Spleen (tissue), 11 donors: Measurements from ENCODE around the gene UBE2V1. TPM values are rescaled to one million over a fixed set of nuclear protein-coding genes. Genes with fewer than 3 reads are reported as not detected.

Experiments used
- DNase-seq: peaks from one replicate; pipeline ENCODE4 v3.0.0-alpha.2; 2020
- H3K27ac ChIP-seq, 8 donors: fragments of 200-600 bp; sonication (generic) in 7 of 8; 1 replicate in 4 of 8; 2 replicates in 4 of 8; pipeline versions ENCODE4 v1.5.0 to v1.8.0; 2016 to 2021; ENCODE audit warnings: inconsistent platforms in 4 of 8, mild to moderate bottlenecking in 4 of 8, moderate library complexity in 1 of 8
- H3K27me3 ChIP-seq, 7 donors: fragments of 200-600 bp; sonication (generic) in 6 of 7; replicated peaks in 1 of 7; 1 replicate in 4 of 7; 2 replicates in 3 of 7; pipeline versions ENCODE4 v1.5.0 to v1.8.0; 2016 to 2021; ENCODE audit warnings: inconsistent platforms in 3 of 7, mild to moderate bottlenecking in 1 of 7
- H3K36me3 ChIP-seq, 6 donors: fragments of 200-600 bp; sonication (generic) in 5 of 6; 1 replicate in 4 of 6; 2 replicates in 2 of 6; pipeline versions ENCODE4 v1.5.0 to v1.8.0; 2016 to 2021; ENCODE audit warnings: inconsistent platforms in 2 of 6
- H3K4me1 ChIP-seq, 6 donors: fragments of 200-600 bp; sonication (generic) in 5 of 6; 1 replicate in 3 of 6; 2 replicates in 3 of 6; pipeline versions ENCODE4 v1.5.0 to v1.8.0; 2016 to 2021; ENCODE audit warnings: inconsistent platforms in 3 of 6
- H3K4me3 ChIP-seq, 8 donors: fragments of 200-600 bp; sonication (generic) in 7 of 8; 1 replicate in 4 of 8; 2 replicates in 4 of 8; pipeline versions ENCODE4 v1.5.0 to v1.8.0; 2016 to 2021; ENCODE audit warnings: inconsistent platforms in 4 of 8, mild to moderate bottlenecking in 4 of 8, moderate library complexity in 2 of 8
- H3K9me3 ChIP-seq, 8 donors: fragments of 200-600 bp; sonication (generic) in 7 of 8; 1 replicate in 4 of 8; 2 replicates in 4 of 8; pipeline versions ENCODE4 v1.5.0 to v1.8.0; 2016 to 2021; ENCODE audit warnings: inconsistent platforms in 4 of 8
- CTCF ChIP-seq, 11 experiments: fragments of 200-600 bp in 7 of 11; fragments of 450-650 bp in 4 of 11; sonication (generic) in 4 of 11; IDR thresholded peaks in 8 of 11; conservative IDR thresholded peaks in 3 of 11; 1 replicate in 7 of 11; 2 replicates in 4 of 11; pipeline versions ENCODE4 v1.4.0 to v1.8.0; 2016 to 2021; ENCODE audit warnings: antibody characterized with exemption in 11 of 11, inconsistent platforms in 4 of 11, mild to moderate bottlenecking in 1 of 11
- POLR2A ChIP-seq, 3 donors: fragments of 450-650 bp; IDR thresholded peaks; one replicate each; pipeline ENCODE4 v1.5.1; 2017; ENCODE audit warnings: antibody characterized with exemption in 3 of 3, mild to moderate bottlenecking in 1 of 3
- POLR2AphosphoS5 ChIP-seq, 3 donors: sonication (generic); formaldehyde crosslinking; IDR thresholded peaks; one replicate each; pipeline ENCODE4 v1.5.1; 2017; ENCODE audit warnings: antibody characterized with exemption in 3 of 3
- WGBS, 5 donors: extraction: QIAGEN DNeasy Blood & Tissue Kit in 3 of 5; methylation state at CpG; one replicate each; pipeline versions ENCODE4 v1.1.5 to v1.1.7; 2013 to 2018; 5-methylcytosine and 5-hydroxymethylcytosine counted together
- intact Hi-C: fragments of 100-400 bp; cut with DNase I; formaldehyde crosslinking; loops from one replicate; pipeline ENCODE4 v1.15.0; 2023; ENCODE audit warnings: low total_unique reads
- polyA plus RNA-seq, 3 donors: library from polyadenylated mRNA; stranded (reverse); fragments of 200-250 nt; gene quantifications; one replicate each; pipeline ENCODE4 v1.2.1, GENCODE V29; 2013
- total RNA-seq, 7 donors: library from RNA; depleted of rRNA in 3 of 7; stranded (reverse); fragments of >200 nt in 3 of 7; fragmentation: NEBNext Ultra II Directional in 4 of 7; extraction: Animal tissue kit (Norgen Biotek cat#: 25700) in 4 of 7; gene quantifications; one replicate each; pipeline versions ENCODE4 v1.1.0 to v1.2.1, GENCODE V29; 2016 to 2021
- donor health status: healthy with polysubstance abuse.
- donor health status: DM: no; HTN: no; CAD: no; lungs with moderate emphysema.
- donor health status: DM: no; HTN: no; CAD: no.
- donor health status: Bipolar disorder and iron deficiency.
- donor health status: healthy.
- donor health status: DM: no; HTN: no; CAD: no.
- donor health status: DM: yes; HTN: yes; CAD: no.

Gene UBE2V1
- total and polyA plus RNA-seq, 10 donors: 62.3 to 140 (median 122) TPM

GRCh38 chr20:50043573-50044352 is 69.2 kb downstream of the UBE2V1 start:
- intact Hi-C loops: no loop called here
- Histone ChIP-seq H3K27ac (peak overlapping the region in 7 of 8 donors; percentile 32 to 84 (median 57)), H3K4me1 (peaks cover 20 to 72% (median 50%) of the 10 kb centered on the region in 6 donors), H3K36me3 (no peaks in the 10 kb centered on the region), H3K4me3 (no peak overlapping the region), H3K9me3 (no peaks in the 10 kb centered on the region), H3K27me3 (no peaks in the 10 kb centered on the region)
- 83 to 89% (median 87%) methylated on average over 18 to 22 of the region's 22 CpGs for WGBS, 5 donors
- DNase-seq: no peak
- TF ChIP-seq POLR2A (IDR thresholded peaks at IDR 0.05) (no peak), CTCF (IDR thresholded peaks at IDR 0.05 in 8 of 11, conservative IDR thresholded peaks at IDR 0.05 in 3 of 11) (no peak), POLR2AphosphoS5 (IDR thresholded peaks at IDR 0.05) (peak in 2 of 3 donors; percentile 36 to 62)

GRCh38 chr20:50042370-50043313 is 70.3 kb downstream of the UBE2V1 start:
- DNase-seq: no peak
- Histone ChIP-seq H3K9me3 (no peaks in the 10 kb centered on the region), H3K4me1 (peaks cover 9 to 61% (median 39%) of the 10 kb centered on the region in 6 donors), H3K27ac (peak overlapping the region in 1 of 8 donors; percentile 84), H3K4me3 (no peak overlapping the region), H3K27me3 (no peaks in the 10 kb centered on the region), H3K36me3 (no peaks in the 10 kb centered on the region)
- intact Hi-C loops: no loop called here
- 88 to 90% (median 90%) methylated on average over 10 of the region's 10 CpGs for WGBS, 5 donors
- TF ChIP-seq CTCF (IDR thresholded peaks at IDR 0.05 in 8 of 11, conservative IDR thresholded peaks at IDR 0.05 in 3 of 11) (no peak), POLR2AphosphoS5 (IDR thresholded peaks at IDR 0.05) (no peak), POLR2A (IDR thresholded peaks at IDR 0.05) (no peak)

- WGBS, 5 donors: 39 to 55% (median 44%) methylated on average over 16 of the region's 16 CpGs
- Histone ChIP-seq H3K4me3 (peak overlapping the region in 1 of 8 donors; percentile 0), H3K36me3 (no peaks in the 10 kb centered on the region), H3K27ac (peak overlapping the region in 6 of 8 donors; percentile 27 to 78 (median 64)), H3K27me3 (no peaks in the 10 kb centered on the region), H3K9me3 (no peaks in the 10 kb centered on the region), H3K4me1 (peaks cover 2 to 48% (median 26%) of the 10 kb centered on the region in 6 donors)
- TF ChIP-seq POLR2A (IDR thresholded peaks at IDR 0.05): no peak
- TF ChIP-seq POLR2AphosphoS5 (IDR thresholded peaks at IDR 0.05): peak in 1 of 3 donors; percentile 37
- intact Hi-C loops: no loop called here
- DNase-seq: no peak
Observed at GRCh38 chr20:50041246-50041873, 71.6 kb downstream of the UBE2V1 start.
